NCI-H2081 treated with DMSO at 0.1 percent for 48 hours (cell line): ENCODE data around the gene PCAT7.
A peak's percentile ranks its signal among the peaks of the same experiment; 100 is the strongest.

ENCODE experiments used
- DNase-seq: peaks from one replicate; lab custom pipeline; 2025; lab: John Stamatoyannopoulos, UW

PCAT7 gene

DNA sequence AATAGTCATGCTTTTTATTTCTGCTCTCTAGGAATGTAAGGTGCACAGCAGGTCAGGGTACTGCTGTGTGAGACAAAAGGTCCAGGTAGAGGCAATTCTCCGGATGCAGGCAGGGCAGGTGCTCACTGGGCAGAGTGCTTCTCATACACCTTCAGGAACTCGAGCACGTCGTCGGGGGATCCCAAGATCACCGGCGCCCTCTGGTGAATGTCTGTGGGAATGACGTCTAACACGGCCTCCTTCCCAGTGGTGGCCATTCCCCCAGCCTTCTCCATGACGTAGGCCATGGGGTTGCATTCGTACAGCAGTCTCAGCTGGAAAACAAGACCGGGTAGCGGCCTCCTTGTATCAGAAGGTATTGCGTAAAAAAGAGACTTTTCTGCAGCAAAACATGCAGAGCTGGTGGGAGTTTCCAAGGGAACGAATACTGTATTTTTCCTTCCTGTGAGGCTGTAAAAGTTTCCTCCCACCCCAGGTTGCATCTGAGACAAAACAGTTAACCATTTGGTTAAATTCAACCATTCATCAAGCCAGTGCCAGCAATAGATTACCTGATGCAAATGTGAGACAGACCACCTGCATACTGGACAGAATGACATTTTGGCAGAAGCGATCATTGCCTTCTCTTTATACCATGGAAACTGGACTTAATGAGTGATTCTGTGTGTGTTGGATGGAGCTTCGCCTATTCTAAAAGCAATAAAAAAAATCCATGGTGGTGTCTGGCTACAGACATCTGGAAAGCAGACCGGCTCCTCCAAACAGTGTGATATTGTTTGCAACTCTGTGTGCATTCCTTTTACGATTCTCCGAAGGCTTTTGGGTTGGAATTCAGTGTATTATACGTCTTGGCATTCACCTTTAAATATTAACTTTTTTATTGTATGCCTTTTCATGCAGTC lies 48.6 kb downstream of the PCAT7 start:
- DNase-seq = peak; percentile 3

DNA sequence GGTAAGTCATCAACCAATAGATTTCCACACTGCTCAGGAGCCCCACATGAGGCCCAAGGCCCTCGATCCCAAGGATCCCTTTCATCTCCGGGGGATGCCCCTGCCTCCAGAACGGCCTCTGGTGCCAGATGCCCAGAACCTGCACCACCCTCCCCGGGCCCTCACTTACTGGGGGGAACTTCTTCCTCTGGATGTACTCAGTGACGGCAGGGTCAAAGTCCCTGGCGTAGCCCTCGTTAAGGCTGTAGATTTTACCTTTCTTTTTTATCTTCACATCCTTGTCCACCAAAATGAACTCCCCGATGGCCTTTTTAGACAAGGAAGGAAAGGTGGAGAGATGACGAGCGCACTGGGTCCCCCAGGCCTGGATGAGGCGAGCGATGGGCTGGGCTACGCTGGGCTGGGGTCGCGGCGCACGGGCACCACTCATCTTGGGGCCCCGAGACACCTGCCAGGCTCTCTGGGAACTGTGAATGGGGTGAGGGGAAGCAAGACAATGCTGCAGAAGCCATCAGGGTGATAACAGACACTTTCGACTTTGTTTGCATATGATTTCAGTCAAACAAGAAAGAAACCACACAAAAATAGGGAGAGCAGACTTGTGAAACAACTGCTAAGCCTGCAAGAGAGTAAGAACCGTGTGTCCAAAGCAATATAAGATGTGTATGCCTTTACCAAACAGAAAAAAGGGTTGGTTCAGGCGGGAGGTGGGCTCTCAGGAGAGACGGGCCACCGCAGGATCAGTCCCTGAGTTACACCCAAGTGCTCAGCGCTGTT lies 52.0 kb downstream of the PCAT7 start:
- DNase-seq = no peak

DNA sequence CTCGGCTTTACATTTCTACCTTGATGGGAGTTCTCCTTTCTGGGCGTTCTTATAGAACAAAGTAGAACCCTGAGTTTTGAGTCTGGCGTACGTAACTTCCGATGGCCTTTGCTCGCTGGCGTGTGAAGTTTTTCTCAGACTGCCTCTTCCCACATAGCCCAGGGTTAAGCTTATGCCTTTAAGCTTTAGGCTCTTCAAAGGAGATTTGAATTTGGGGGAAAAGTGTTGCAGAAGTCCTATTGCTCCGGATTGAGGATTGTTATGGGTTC lies 52.5 kb downstream of the PCAT7 start:
- no peak for DNase-seq

DNA sequence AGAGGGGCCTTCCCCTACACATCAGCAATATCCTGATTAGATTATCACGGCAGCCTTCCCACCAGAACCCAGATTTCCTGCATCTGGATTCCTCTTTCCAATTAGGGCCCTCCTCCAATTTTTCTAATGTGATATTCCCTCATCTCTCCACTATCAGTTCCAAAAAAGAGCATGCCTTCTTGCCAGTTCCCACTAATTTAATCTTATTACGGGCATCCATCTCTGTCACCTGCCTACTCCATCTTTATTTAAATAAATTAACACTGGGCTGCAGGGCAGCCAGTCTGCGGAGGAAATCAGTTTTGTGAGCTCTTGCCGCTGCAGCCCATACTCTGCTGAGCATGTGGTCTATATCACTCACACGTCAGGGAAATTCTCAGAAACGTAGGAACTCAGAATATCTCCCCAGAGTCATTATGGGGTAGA lies 55.3 kb downstream of the PCAT7 start:
- DNase-seq = no peak

DNA sequence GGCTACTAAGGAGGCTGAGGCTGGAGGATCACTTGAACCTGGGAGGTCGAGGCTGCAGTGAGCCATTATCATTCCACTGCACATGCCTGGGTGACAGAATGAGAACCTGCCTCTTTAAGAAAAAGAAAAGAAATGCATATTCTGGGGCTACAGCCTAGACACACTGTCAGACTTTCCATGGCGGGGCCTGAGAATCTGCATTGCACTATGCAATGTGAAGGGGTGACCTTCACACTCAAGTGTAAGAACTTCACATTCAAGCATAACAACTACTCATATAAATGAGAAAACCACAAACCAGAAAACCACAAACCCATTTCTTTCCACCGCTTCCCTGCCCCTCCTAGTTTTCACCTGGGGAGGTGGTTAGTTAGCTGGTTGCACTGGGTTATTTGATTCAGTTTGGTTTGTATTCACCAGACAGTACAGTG lies 56.8 kb downstream of the PCAT7 start:
- DNase-seq = no peak

DNA sequence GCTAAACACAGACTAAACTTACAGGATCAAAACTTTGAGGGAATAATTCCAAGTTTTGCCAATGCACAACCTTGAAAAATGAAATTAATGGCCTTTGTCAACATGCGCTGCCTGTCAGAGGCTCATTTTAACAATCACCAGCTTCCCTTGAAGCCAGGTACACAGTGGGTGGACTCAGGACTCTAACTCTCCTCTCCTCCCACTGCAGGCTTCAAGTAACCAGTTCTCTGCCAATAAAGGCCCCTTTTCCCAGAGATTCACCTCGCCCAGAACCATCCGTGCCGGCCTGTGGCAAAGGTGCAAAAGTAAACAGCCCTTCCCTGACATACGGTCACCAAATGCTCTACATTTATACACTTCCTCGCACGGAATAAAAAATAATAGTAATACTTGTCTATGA lies 57.2 kb downstream of the PCAT7 start:
- DNase-seq = no peak

DNA sequence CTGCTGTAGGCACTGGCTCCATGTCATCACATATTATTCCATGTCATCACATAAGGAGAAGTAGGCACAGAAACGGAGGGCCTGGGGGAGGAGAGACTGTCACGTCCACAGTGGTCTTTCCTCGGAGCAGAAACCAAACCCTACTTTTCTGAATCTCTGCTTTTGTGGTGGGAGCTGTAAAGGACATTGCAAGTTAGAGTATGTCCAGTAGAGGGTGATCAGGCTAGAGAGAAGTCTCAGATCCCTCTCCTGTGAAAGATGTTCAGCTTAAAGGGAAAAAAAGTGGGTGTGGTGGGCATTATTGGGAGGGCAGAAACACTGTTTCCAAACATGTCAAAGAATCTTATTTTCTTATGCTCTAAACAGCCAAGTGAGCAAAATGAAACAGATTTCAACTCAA lies 58.1 kb downstream of the PCAT7 start:
- no peak for DNase-seq

DNA sequence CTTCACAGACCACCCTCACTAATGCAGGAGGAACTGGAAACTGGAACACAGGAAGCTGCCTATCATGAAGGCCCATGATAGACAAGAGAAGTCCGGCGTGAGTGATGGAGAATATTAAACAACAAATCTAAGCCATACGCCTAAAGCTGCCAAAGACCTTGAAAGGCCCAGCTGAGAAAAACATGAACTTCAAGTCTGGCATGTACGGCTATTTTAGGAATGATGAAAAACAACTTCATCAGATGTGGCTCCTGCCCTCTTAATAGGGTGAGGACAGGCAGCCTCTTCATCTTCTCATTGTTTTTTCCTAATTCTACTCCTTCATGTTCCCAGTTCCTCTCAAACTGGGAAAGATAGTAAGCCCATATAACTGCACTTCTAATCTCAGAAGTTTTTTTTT lies 64.1 kb downstream of the PCAT7 start:
- no peak for DNase-seq
